Measurements from ENCODE around the gene CYB5R4. TPM values are rescaled to one million over a fixed set of nuclear protein-coding genes. Genes with fewer than 3 reads are reported as not detected.

CYB5R4 gene
- total and polyA plus RNA-seq, 2 experiments from 2014 or later: 5.2 to 14.5 TPM

DNA sequence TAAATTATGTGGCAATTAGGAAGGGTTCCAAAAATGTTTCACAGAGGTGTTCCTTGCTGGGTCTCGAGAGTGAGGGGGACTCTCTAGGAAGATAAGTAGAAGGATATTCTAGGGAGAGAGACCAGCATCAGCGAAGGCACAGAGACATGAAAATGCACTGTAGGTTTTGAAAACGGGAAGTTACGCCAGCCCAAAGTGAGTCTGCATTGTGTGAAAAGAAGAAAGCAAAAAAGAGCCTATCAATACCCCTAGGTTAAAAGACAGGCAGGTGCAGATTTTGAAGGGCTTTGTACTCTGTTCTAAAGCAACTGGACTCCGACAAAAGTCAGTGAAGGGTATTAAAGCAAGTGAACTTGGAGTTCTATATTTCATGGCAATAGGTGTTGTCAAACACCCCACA, 148.4 kb downstream of the CYB5R4 start:
- H3K4me1 ChIP-seq (ENCODE audit: low read depth): no peaks in the 10 kb centered on the region
- no peaks in the 10 kb centered on the region for H3K9me3 ChIP-seq (ENCODE audit: low read depth)
- no peak overlapping the region for H3K4me3 ChIP-seq
- H3K27me3 ChIP-seq: no peaks in the 10 kb centered on the region
- no peak for TF ChIP-seq CTCF (IDR thresholded peaks at IDR 0.05; ENCODE audit: low read depth, low read length)
- DNase-seq (ENCODE audit: low read depth in 1 of 2, low spot score in 1 of 2): no peak
- H3K27ac ChIP-seq: no peak overlapping the region
- no peaks in the 10 kb centered on the region for H3K36me3 ChIP-seq

GRCh38 chr6:84013354-84013753, 153.9 kb downstream of the CYB5R4 start:
- DNase-seq (ENCODE audit: low read depth in 1 of 2, low spot score in 1 of 2): no peak
- Histone ChIP-seq H3K4me1 (ENCODE audit: low read depth) (no peaks in the 10 kb centered on the region), H3K27ac (no peak overlapping the region), H3K27me3 (no peaks in the 10 kb centered on the region), H3K9me3 (ENCODE audit: low read depth) (no peaks in the 10 kb centered on the region), H3K4me3 (no peak overlapping the region), H3K36me3 (no peaks in the 10 kb centered on the region)
- no peak for TF ChIP-seq CTCF (IDR thresholded peaks at IDR 0.05; ENCODE audit: low read depth, low read length)

GRCh38 chr6:84013931-84014330, 154.4 kb downstream of the CYB5R4 start:
- TF ChIP-seq CTCF (IDR thresholded peaks at IDR 0.05; ENCODE audit: low read depth, low read length): no peak
- no peaks in the 10 kb centered on the region for H3K36me3 ChIP-seq

DNA sequence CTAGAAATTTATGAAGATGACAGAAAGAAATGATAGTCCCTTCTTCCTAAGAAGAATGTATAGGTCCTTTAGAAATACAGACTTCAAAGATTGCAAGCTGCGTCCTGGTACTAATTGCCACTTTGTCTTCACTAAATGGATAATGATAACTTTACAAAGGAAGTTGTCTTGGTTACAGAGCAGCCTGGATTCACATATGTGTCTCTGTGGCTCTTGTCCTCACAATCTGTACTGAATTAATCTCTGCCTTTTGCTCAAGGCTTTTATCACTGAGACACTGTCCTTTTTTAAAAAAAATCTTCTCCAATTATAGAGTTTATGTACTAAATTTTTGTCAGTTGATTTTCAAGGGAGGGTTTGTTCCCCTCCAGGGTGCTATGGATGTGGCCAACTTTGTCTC, 156.5 kb downstream of the CYB5R4 start:
- no peak for DNase-seq (ENCODE audit: low read depth in 1 of 2, low spot score in 1 of 2)
- no peak for TF ChIP-seq CTCF (IDR thresholded peaks at IDR 0.05; ENCODE audit: low read depth, low read length)
- H3K36me3 ChIP-seq: no peaks in the 10 kb centered on the region
- H3K4me1 ChIP-seq (ENCODE audit: low read depth): no peaks in the 10 kb centered on the region
- H3K27ac ChIP-seq: no peak overlapping the region
- H3K4me3 ChIP-seq: no peak overlapping the region
- no peaks in the 10 kb centered on the region for H3K9me3 ChIP-seq (ENCODE audit: low read depth)
- no peaks in the 10 kb centered on the region for H3K27me3 ChIP-seq

More at GRCh38 chr6:84013931-84014330, 154.4 kb downstream of the CYB5R4 start:
- no peak for DNase-seq (ENCODE audit: low read depth in 1 of 2, low spot score in 1 of 2)
- H3K4me3 ChIP-seq: no peak overlapping the region
- no peaks in the 10 kb centered on the region for H3K4me1 ChIP-seq (ENCODE audit: low read depth)
- no peaks in the 10 kb centered on the region for H3K27me3 ChIP-seq
- H3K9me3 ChIP-seq (ENCODE audit: low read depth): no peaks in the 10 kb centered on the region
- H3K27ac ChIP-seq: no peak overlapping the region

Other genes starting within 250 kb of the CYB5R4 start
- 18.3 and 26.0 TPM in 2 replicates for gene SNAP91, start 150.6 kb upstream of the CYB5R4 start, total RNA-seq
- gene SNAP91, start 150.6 kb upstream of the CYB5R4 start, polyA plus RNA-seq: 27.4 and 29.0 TPM in 2 replicates
- gene RIPPLY2, start 6.3 kb upstream of the CYB5R4 start, total RNA-seq: 0.35 and 0.45 TPM in 2 replicates
- 0.49 and 1.2 TPM in 2 replicates for gene RIPPLY2, start 6.3 kb upstream of the CYB5R4 start, polyA plus RNA-seq
- gene MRAP2, start 174.1 kb downstream of the CYB5R4 start, total RNA-seq: 8.7 and 14.6 TPM in 2 replicates
- gene MRAP2, start 174.1 kb downstream of the CYB5R4 start, polyA plus RNA-seq: 17.4 and 20.6 TPM in 2 replicates

All from cardiac muscle cell (in vitro differentiated cells and primary cell).